Measurements from ENCODE around the gene MPDU1. TPM values are rescaled to one million over a fixed set of nuclear protein-coding genes. Genes with fewer than 3 reads are reported as not detected.

The MPDU1 gene
- total and polyA plus RNA-seq, 2 of the 4 experiments (the other 2 are of a cell fraction): 135 to 149 TPM

- intact Hi-C loops (cut with micrococcal nuclease): no loop called here
- Histone ChIP-seq H3K18ac (ENCODE audit: low read depth, low read length) (no peak overlapping the region), H2AK9ac (replicated peaks; ENCODE audit: low read depth, low read length, poor library complexity) (no peak overlapping the region), H3K23ac (ENCODE audit: low read depth, low read length) (no peak overlapping the region), H3K4ac (ENCODE audit: low read depth, low read length) (no peak overlapping the region), H3K14ac (replicated peaks; ENCODE audit: low read depth, low read length) (no peak overlapping the region), H2BK15ac (ENCODE audit: low read depth, low read length) (no peak overlapping the region), H2BK20ac (ENCODE audit: low read depth, low read length) (no peak overlapping the region), H3K4me3 (ENCODE audit: insufficient read depth, low read depth, low read length) (no peak overlapping the region), H3K9ac (ENCODE audit: low read depth, low read length) (no peak overlapping the region), H3K79me1 (ENCODE audit: low read depth in 1 of 2, low read length in 2 of 2) (peaks cover 13 to 41% of the 10 kb centered on the region in 2 experiments), H2AK5ac (ENCODE audit: low read depth, low read length) (no peak overlapping the region), H2BK5ac (ENCODE audit: low read depth, low read length, poor library complexity, severe bottlenecking) (no peak overlapping the region), H3K4me2 (ENCODE audit: low read depth, low read length) (no peak overlapping the region), H4K5ac (ENCODE audit: low read depth, low read length) (no peak overlapping the region), H3K9me1 (ENCODE audit: insufficient read depth, low read length) (no peaks in the 10 kb centered on the region), H4K8ac (ENCODE audit: low read depth in 2 of 2, low read length in 2 of 2) (no peak overlapping the region), H3K36me3 (ENCODE audit: control insufficient read depth, insufficient read depth, low read length) (peaks cover 61% of the 10 kb centered on the region), H3K56ac (ENCODE audit: extremely low read depth, insufficient read depth, low read length) (no peak overlapping the region), H3K27ac (ENCODE audit: insufficient read depth, low read length) (no peak overlapping the region), H2AFZ (replicated peaks; ENCODE audit: low read length, poor library complexity) (no peak overlapping the region), H3K4me1 (ENCODE audit: control insufficient read depth, insufficient read depth, low read length) (peaks cover 22% of the 10 kb centered on the region), H3K27me3 (ENCODE audit: control insufficient read depth, insufficient read depth, low read length) (no peaks in the 10 kb centered on the region), H4K91ac (ENCODE audit: insufficient read depth, low read depth, low read length) (no peak overlapping the region), H3K9me3 (ENCODE audit: control insufficient read depth, insufficient read depth, low read length) (no peaks in the 10 kb centered on the region), H4K20me1 (ENCODE audit: insufficient read depth, low read length) (peaks cover 9% of the 10 kb centered on the region), H2BK120ac (ENCODE audit: low read depth, low read length) (no peak overlapping the region)
- no CpG with 5 or more reads among the region's 23 CpGs for WGBS, 2 experiments (ENCODE audit: extremely low coverage in 2 of 2, insufficient read length in 1 of 2)
- no TSS peak for BruUV-seq (replicated peaks)
- dilution Hi-C loops (cut with HindIII; ENCODE audit: low sequenced_read_pairs, unreplicated experiment): no loop called here
- no peak for DNase-seq
- POLR2A ChIA-PET (ENCODE audit: unreplicated experiment): no interaction called here
- CTCF ChIA-PET: no interaction called here
- TF ChIP-seq CEBPB (IDR thresholded peaks at IDR 0.05; ENCODE audit: low read depth, low read length): no peak
- TF ChIP-seq RCOR1 (IDR thresholded peaks at IDR 0.05; ENCODE audit: insufficient replicate concordance, low read length): no peak
- no peak for TF ChIP-seq USF2 (IDR thresholded peaks at IDR 0.05; ENCODE audit: low read depth, low read length)
- TF ChIP-seq FOS (IDR thresholded peaks at IDR 0.05; ENCODE audit: low read depth, low read length): no peak
- in situ Hi-C loops (cut with MboI; ENCODE audit: low sequenced_read_pairs): no loop called here
- no peak for ATAC-seq (ENCODE audit: low read depth)
Observed at GRCh38 chr17:7592422-7593021, 8.9 kb downstream of the MPDU1 start.

Measured in IMR-90 (cell line).